Gastroesophageal sphincter (tissue), 4 donors: Measurements from ENCODE around the gene GAPT. TPM values are rescaled to one million over a fixed set of nuclear protein-coding genes. Genes with fewer than 3 reads are reported as not detected.
"Not testable (repeated sequence)": the region's sequence is repeated elsewhere in the genome, so short reads cannot be mapped to it uniquely, and the experiment has no call there.

Source experiments
- ATAC-seq: fragments of 150-250 bp; one replicate; pipeline ENCODE4 v1.9.1; 2016; ENCODE audit warnings: mild to moderate bottlenecking, moderate library complexity
- H3K27ac ChIP-seq, 4 donors: fragments of 200-600 bp; sonication (generic) in 3 of 4; 1 replicate in 3 of 4; 2 replicates in 1 of 4; pipeline ENCODE4 v1.5.1; 2016 to 2019
- H3K27me3 ChIP-seq: fragments of 200-600 bp; sonication (generic); one replicate; pipeline ENCODE4 v1.5.1; 2019
- H3K36me3 ChIP-seq, 2 donors: fragments of 200-600 bp; sonication (generic); one replicate each; pipeline ENCODE4 v1.5.1; 2019; ENCODE audit warnings: control low read depth in 1 of 2
- H3K4me1 ChIP-seq, 3 donors: fragments of 200-600 bp; sonication (generic); 1 replicate in 2 of 3; 2 replicates in 1 of 3; pipeline ENCODE4 v1.5.1; 2016 to 2019; ENCODE audit warnings: control low read depth in 2 of 3
- H3K4me3 ChIP-seq, 2 donors: fragments of 200-600 bp; sonication (generic); one replicate each; pipeline ENCODE4 v1.5.1; 2019; ENCODE audit warnings: mild to moderate bottlenecking in 1 of 2, moderate library complexity in 1 of 2
- H3K9me3 ChIP-seq, 3 donors: fragments of 200-600 bp; sonication (generic); one replicate each; pipeline ENCODE4 v1.5.1; 2017 to 2019; ENCODE audit warnings: control low read depth in 2 of 3
- EP300 ChIP-seq: sonication (generic); formaldehyde crosslinking; IDR thresholded peaks from one replicate; pipeline ENCODE4 v1.6.1; 2017; ENCODE audit warnings: antibody characterized with exemption, mild to moderate bottlenecking
- POLR2A ChIP-seq, 2 donors: fragments of 450-650 bp; IDR thresholded peaks; one replicate each; pipeline ENCODE4 v1.6.1; 2017; ENCODE audit warnings: antibody characterized with exemption in 2 of 2, mild to moderate bottlenecking in 2 of 2, moderate library complexity in 1 of 2
- POLR2AphosphoS5 ChIP-seq: sonication (generic); formaldehyde crosslinking; IDR thresholded peaks from one replicate; pipeline ENCODE4 v1.6.1; 2017; ENCODE audit warnings: antibody characterized with exemption
- WGBS, 2 donors: methylation state at CpG; one replicate each; pipeline ENCODE4 v1.1.5; 2018; ENCODE audit warnings: low coverage in 1 of 2; 5-methylcytosine and 5-hydroxymethylcytosine counted together
- total RNA-seq, 4 donors: library from RNA; depleted of rRNA; stranded (reverse); fragments of >200 nt; gene quantifications; one replicate each; pipeline ENCODE4 v1.1.0, GENCODE V29; 2016
- TF ChIP-seq, protein P1 (sequence below), 4 experiments: fragments of 200-600 bp in 2 of 4; fragments of 450-650 bp in 2 of 4; sonication (generic) in 1 of 4; IDR thresholded peaks; one replicate each; pipeline ENCODE4 v1.5.1; 2017 to 2019; ENCODE audit warnings: antibody characterized with exemption in 4 of 4, mild to moderate bottlenecking in 2 of 4, moderate library complexity in 2 of 4

GAPT gene
- total RNA-seq, 4 donors from 2014 or later, result 0.50 to 2.4 (median 2.2) TPM; not detected in 1

- 58 to 80% methylated on average over 1 of the region's 1 CpG for WGBS, 2 donors
- no peaks in the 10 kb centered on the region for H3K9me3 ChIP-seq
- no peak overlapping the region for H3K4me3 ChIP-seq
- ATAC-seq, result no peak
- no peaks in the 10 kb centered on the region for H3K36me3 ChIP-seq
- H3K4me1 ChIP-seq, result no peaks in the 10 kb centered on the region
- H3K27me3 ChIP-seq, result no peaks in the 10 kb centered on the region
- no peak overlapping the region for H3K27ac ChIP-seq
- TF ChIP-seq POLR2AphosphoS5, result no peak
- TF ChIP-seq, protein P1, sequence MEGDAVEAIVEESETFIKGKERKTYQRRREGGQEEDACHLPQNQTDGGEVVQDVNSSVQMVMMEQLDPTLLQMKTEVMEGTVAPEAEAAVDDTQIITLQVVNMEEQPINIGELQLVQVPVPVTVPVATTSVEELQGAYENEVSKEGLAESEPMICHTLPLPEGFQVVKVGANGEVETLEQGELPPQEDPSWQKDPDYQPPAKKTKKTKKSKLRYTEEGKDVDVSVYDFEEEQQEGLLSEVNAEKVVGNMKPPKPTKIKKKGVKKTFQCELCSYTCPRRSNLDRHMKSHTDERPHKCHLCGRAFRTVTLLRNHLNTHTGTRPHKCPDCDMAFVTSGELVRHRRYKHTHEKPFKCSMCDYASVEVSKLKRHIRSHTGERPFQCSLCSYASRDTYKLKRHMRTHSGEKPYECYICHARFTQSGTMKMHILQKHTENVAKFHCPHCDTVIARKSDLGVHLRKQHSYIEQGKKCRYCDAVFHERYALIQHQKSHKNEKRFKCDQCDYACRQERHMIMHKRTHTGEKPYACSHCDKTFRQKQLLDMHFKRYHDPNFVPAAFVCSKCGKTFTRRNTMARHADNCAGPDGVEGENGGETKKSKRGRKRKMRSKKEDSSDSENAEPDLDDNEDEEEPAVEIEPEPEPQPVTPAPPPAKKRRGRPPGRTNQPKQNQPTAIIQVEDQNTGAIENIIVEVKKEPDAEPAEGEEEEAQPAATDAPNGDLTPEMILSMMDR (IDR thresholded peaks at IDR 0.05), result no peak
- no peak for TF ChIP-seq POLR2A (IDR thresholded peaks at IDR 0.05)
- no peak for TF ChIP-seq EP300
Observed at GRCh38 chr5:58524571-58524970, 33.3 kb downstream of the GAPT start.

DNA sequence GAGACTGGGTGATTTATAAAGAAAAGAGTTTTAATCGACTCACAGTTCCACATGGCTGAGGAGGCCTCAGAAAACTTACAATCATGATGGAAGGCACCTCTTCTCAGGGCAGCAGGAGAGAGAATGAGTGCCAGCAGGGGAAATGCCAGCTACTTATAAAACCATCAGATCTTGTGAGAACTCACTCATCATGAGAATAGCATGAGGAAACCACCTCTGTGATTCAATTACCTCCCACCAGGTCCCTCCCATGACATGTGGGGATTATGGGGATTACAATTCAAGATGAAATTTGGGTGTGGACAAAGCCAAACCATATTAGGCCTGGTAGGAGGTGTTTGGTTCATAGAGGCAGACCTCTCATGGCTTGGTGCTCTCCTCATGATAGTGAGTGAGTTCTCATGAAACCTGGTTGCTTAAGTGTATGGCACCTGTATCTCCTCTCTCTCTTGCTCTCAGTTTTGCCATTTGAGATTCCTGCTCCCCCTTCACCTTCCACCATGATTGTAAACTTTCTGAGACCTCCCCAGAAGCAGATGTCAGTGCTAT is 39.8 kb downstream of the GAPT start:
- no peak for ATAC-seq
- H3K27ac ChIP-seq, result no peak overlapping the region
- peaks cover 0 to 24% (median 0%) of the 10 kb centered on the region in 3 donors for H3K9me3 ChIP-seq
- no peaks in the 10 kb centered on the region for H3K36me3 ChIP-seq
- TF ChIP-seq POLR2AphosphoS5, result no peak
- TF ChIP-seq, protein P1 (IDR thresholded peaks at IDR 0.05), result no peak
- no peak for TF ChIP-seq POLR2A (IDR thresholded peaks at IDR 0.05)
- TF ChIP-seq EP300, result no peak
- no peak overlapping the region for H3K4me3 ChIP-seq
- WGBS, 2 donors, result 80 to 88% methylated on average over 1 of the region's 1 CpG
- no peaks in the 10 kb centered on the region for H3K27me3 ChIP-seq
- H3K4me1 ChIP-seq, result no peaks in the 10 kb centered on the region

GRCh38 chr5:58541935-58542334 is 50.7 kb downstream of the GAPT start:
- H3K9me3 ChIP-seq, result not testable (repeated sequence)

DNA sequence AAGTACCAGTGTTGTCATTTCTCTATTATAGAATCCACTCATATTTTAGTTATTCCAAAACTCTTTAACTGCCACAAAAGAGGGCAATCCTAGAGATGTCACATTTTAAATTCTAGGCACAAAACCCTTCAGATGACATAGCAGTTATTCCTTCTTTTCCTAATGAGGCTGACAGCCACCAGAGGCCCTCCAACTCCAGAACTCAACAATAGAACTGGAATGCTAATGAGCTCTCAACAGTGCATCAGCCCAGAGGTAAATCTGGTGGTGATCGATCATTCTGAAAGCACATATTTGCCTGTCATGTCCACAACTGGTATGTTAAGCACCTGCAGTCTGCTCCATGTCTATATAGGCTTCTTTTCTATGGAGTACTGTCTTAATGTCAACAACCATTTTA is 51.5 kb downstream of the GAPT start:
- TF ChIP-seq POLR2A (IDR thresholded peaks at IDR 0.05) (no peak), EP300 (no peak), POLR2AphosphoS5 (no peak)
- TF ChIP-seq, protein P1 (IDR thresholded peaks at IDR 0.05), result no peak
- Histone ChIP-seq H3K36me3 (no peaks in the 10 kb centered on the region), H3K4me3 (no peak overlapping the region), H3K27ac (no peak overlapping the region), H3K4me1 (no peaks in the 10 kb centered on the region), H3K27me3 (no peaks in the 10 kb centered on the region), H3K9me3 (peaks cover 0 to 10% (median 0%) of the 10 kb centered on the region in 3 donors)
- no peak for ATAC-seq
- WGBS, 2 donors, result 80% methylated on average over 1 of the region's 1 CpG; no CpG with 5 or more reads in 1 of the 2 donors

More at GRCh38 chr5:58541935-58542334, 50.7 kb downstream of the GAPT start:
- H3K4me1 ChIP-seq, H3K36me3 ChIP-seq, H3K4me3 ChIP-seq, ATAC-seq, H3K27ac ChIP-seq, H3K27me3 ChIP-seq: not testable (repeated sequence)
- 90 to 92% methylated on average over 2 of the region's 9 CpGs for WGBS, 2 donors

DNA sequence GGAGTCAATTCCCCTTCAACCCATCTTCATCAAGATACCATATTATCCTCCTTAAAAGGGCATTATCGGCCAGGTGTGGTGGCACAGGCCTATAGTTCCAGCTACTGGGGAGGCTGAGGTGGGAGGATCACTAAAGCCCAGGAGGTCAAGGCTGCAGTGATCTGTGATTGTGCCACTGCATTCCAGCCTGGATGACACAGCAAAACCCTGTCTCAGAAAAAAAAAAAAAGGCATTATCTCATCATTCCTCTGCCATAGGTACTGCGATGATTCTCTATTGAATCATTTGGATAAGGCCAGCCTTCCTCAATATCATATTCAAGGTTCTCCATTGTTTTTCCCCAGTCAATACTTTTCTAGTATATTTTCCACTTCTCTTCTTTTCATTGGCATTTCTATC is 52.5 kb downstream of the GAPT start:
- H3K27ac ChIP-seq, result no peak overlapping the region

More for the DNA sequence above, 52.5 kb downstream of the GAPT start:
- no peaks in the 10 kb centered on the region for H3K36me3 ChIP-seq
- no peak for ATAC-seq
- peaks cover 0 to 10% (median 0%) of the 10 kb centered on the region in 3 donors for H3K9me3 ChIP-seq
- no peak overlapping the region for H3K4me3 ChIP-seq
- TF ChIP-seq EP300, result no peak
- TF ChIP-seq POLR2AphosphoS5, result no peak
- TF ChIP-seq, protein P1 (IDR thresholded peaks at IDR 0.05), result no peak
- TF ChIP-seq POLR2A (IDR thresholded peaks at IDR 0.05), result no peak
- no peaks in the 10 kb centered on the region for H3K27me3 ChIP-seq
- no peaks in the 10 kb centered on the region for H3K4me1 ChIP-seq
- WGBS, 2 donors, result 63 to 100% methylated on average over 1 of the region's 2 CpGs
